ENCODE results near the gene RHOJ. TPM values are rescaled to one million over a fixed set of nuclear protein-coding genes. Genes with fewer than 3 reads are reported as not detected.

RHOJ gene
- total and polyA plus RNA-seq, 2 of the 8 experiments (the other 6 are each of a cell fraction or from before 2014, with no cell fraction given): 0.11 TPM; not detected in 1

DNA sequence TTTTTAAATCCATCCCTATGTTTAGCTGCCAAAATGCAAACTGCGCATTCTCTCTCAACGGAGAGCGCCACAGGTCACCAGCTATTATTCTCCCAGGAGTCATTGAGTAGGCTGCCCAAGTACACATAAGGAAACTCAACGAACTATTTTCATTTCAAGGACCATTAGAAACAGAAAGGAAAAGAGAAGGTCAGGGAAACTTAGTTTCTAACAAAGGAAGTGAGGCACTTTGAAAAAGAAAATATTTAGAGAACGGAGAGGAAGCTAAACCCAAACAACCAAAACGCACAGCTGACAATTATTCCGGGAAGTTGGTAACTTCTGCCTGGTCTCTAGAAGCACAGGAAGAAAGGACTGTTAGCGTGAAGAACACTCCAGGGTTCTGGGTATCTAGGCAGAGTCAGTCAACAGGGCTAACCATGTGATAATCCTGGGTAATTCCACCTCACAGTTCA lies 91.0 kb downstream of the RHOJ start (continued):
- TF ChIP-seq GTF2F1 (IDR thresholded peaks at IDR 0.05; ENCODE audit: borderline replicate concordance, low read depth, low read length) (no peak), SIX5 (IDR thresholded peaks at IDR 0.05; ENCODE audit: low read depth, low read length) (no peak)

All from H1 (cell line).